Uterus (tissue), 2 donors: ENCODE data around the gene WDFY2.

Experiments used
- POLR2A ChIP-seq, 2 donors: fragments of 450-650 bp; IDR thresholded peaks; one replicate each; pipeline ENCODE4 v1.6.1; 2016; ENCODE audit warnings: antibody characterized with exemption in 2 of 2, mild to moderate bottlenecking in 1 of 2, moderate library complexity in 1 of 2
- TF ChIP-seq, protein P1 (sequence below), 4 experiments: fragments of 200-600 bp in 2 of 4; fragments of 450-650 bp in 2 of 4; sonication (generic) in 2 of 4; IDR thresholded peaks; one replicate each; pipeline ENCODE4 v1.5.1; 2016 to 2019; ENCODE audit warnings: antibody characterized with exemption in 4 of 4, mild to moderate bottlenecking in 2 of 4, moderate library complexity in 1 of 4

DNA sequence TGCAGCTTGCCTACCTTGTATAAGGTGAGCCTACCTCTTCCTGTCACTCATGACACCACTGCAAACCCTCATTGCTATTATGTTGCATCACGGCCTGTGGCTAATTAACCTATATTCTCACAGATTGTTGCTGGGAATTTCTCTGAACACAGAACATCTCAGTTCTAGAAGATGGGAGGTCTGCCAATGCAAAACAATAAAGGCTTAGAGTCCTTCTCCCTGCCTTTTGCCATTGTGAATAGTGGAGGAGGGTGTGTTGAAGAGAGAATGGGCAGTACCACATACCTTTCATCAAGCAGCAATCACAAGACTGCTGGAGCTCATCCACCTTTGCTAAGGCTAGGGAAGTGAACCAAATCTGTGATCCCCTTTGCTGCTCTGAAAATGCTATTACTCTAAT lies 34.4 kb downstream of the WDFY2 start:
- TF ChIP-seq, protein P1, sequence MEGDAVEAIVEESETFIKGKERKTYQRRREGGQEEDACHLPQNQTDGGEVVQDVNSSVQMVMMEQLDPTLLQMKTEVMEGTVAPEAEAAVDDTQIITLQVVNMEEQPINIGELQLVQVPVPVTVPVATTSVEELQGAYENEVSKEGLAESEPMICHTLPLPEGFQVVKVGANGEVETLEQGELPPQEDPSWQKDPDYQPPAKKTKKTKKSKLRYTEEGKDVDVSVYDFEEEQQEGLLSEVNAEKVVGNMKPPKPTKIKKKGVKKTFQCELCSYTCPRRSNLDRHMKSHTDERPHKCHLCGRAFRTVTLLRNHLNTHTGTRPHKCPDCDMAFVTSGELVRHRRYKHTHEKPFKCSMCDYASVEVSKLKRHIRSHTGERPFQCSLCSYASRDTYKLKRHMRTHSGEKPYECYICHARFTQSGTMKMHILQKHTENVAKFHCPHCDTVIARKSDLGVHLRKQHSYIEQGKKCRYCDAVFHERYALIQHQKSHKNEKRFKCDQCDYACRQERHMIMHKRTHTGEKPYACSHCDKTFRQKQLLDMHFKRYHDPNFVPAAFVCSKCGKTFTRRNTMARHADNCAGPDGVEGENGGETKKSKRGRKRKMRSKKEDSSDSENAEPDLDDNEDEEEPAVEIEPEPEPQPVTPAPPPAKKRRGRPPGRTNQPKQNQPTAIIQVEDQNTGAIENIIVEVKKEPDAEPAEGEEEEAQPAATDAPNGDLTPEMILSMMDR (IDR thresholded peaks at IDR 0.05): no peak
- no peak for TF ChIP-seq POLR2A (IDR thresholded peaks at IDR 0.05)
